Amygdala (tissue), 56 donors: ENCODE results near the gene PGGT1B.

Source experiments
- DNase-seq, 56 donors: peaks; one replicate each; lab custom pipeline; 2025; lab: John Stamatoyannopoulos, UW

Gene PGGT1B

GRCh38 chr5:115262321-115263077 is at the start of gene PGGT1B:
Gene PGGT1B (minus strand): TSS chr5:115262877. CDS start chr5:115262851, 26 bp downstream.
- DNase-seq: peak; percentile 42 to 91 (median 80)

GRCh38 chr5:115309751-115310370 is 47.2 kb upstream of the PGGT1B start:
- peak in 1 of 56 donors; percentile 42 for DNase-seq

GRCh38 chr5:115308815-115309214 is 46.1 kb upstream of the PGGT1B start:
- no peak for DNase-seq

DNA sequence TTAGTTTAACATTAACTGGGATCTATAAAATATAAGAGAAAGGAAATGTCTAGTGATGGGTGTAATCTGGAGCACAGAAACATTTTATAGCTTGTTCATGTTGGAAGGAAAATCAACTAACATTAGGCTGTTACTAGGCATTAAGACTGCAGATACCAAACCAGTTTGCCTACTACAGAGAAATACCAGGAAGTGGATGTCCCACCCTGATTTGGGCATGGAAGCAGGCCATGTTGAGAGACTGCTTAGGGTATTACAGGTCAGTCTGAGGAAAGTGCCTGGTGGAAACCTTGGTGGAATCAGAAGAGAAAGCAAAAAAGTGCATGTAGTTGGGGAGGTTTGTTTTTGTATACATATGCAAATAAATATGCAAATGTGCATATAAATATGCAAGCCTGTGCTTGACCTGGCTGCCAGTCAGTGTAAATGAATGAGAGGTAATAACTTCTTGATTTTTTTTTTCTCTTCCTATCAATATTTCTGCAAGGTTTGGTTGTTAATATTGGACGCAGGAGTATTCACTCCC is 43.4 kb upstream of the PGGT1B start:
- no peak for DNase-seq

DNA sequence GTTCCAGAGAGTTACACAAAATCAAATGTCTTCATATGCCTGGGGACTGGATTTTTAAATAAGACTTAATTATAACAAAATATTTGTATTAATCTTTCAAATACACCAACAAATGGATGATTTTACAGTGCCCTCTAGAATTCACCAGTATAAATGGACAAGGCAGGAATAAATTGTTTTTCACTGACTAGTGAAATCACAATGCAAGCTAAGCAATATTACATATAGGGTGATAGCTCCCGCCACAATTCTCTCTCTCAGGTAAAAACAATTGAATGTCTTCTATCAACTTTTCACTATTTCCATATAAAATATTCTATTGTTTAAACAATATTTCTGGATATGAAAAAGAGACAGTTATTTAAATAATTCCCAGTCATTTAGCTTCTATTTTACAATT is 41.8 kb upstream of the PGGT1B start:
- no peak for DNase-seq

- no peak for DNase-seq
Observed at GRCh38 chr5:115298811-115299210, 36.1 kb upstream of the PGGT1B start.

- DNase-seq: no peak
Observed at GRCh38 chr5:115297031-115297430, 34.4 kb upstream of the PGGT1B start.

GRCh38 chr5:115296124-115297022 is 33.7 kb upstream of the PGGT1B start, which contains the start of gene CCDC112:
Gene CCDC112 (minus strand): TSS chr5:115296654. CDS start chr5:115296543, 111 bp downstream.
- peak; percentile 19 to 92 (median 72) for DNase-seq

DNA sequence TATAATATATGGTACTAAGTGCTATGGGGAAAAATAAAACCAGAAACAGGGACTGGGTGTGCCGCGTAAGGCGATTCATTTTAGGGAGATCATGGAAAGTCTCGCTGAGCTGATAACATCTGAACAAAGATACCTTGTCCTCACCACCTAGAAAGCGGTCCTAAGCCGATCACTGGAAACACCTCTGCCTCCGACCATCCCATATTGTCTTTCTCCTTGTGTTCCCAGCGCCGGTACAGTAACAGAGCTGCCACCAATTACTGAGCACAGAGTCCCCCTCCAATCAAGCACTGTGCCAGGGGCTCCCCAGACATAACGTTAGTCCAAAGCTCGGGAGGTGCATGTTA is 33.1 kb upstream of the PGGT1B start:
- peak in 2 of 56 donors; percentile 43 to 60 for DNase-seq

DNA sequence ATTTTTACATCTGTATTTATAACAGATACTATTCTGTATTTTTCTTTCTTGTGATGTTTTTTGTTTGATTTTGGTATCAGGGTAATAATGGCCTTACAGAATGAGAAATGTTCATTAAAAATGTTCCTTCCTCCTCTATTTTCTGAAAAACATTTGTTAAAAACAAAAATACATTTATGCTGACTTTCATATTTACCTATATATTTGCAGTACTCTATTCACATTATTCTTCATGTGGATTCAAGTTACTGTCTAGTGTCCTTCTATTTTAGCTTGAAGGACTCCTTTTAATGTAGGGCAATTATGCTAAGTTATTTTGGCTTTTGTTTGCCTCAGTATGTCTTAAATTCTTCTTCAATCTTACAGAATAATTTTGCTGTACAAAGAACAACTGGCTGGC is 28.7 kb upstream of the PGGT1B start:
- DNase-seq: no peak

- DNase-seq: no peak
Observed at GRCh38 chr5:115289104-115289503, 26.4 kb upstream of the PGGT1B start.

GRCh38 chr5:115284021-115284420 is 21.3 kb upstream of the PGGT1B start:
- DNase-seq: no peak

- DNase-seq: no peak
Observed at GRCh38 chr5:115282131-115282530, 19.5 kb upstream of the PGGT1B start.

DNA sequence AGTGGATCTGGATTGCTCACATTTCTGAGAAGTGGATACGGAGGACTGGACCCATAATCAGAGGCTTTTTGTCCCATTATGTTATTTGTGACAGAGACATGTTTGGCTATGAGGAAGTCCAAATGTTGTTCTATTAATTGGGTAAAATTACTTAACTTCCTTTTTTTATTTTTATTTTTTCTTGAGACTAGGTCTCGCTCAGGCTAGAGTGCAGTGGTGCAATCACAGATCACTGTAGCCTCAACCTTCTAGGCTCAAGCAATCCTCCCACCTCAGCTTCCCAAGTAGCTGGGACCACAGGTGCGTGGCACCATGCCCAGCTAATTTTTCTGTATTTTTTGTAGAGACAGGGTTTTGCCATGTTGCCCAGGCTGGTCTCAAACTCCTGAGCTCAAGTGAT is 11.9 kb upstream of the PGGT1B start:
- DNase-seq: no peak

DNA sequence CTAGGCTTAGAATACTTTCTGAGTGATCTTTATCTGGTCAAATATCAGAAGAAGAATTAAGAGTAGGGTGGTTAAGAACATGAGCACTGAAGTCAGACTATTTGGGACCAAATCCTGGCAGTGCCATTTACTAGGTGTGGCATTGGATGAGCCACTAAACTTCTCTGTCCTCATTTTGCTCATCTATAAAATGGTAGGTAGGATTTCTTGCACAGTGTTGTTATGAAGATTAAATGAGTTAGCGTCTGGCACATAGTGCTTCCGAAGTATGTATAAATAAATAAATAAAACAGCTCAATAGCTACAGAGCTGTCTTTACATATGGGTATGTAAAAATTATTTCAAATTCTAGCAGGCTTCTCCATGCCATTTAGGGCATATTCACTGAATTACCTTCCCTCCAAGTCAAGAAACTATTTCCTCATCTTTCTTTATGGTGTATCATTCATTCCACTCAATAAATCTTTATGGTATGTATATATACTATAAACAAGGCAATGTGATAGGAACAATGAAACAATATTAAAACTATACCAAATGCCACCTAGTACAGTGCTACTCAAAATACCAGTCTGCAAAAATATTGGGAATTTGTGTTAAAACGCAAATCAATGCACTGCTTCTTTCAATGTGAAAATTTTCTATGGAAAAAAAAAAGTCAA is 9.8 kb upstream of the PGGT1B start:
- no peak for DNase-seq

GRCh38 chr5:115271295-115272050 is 8.8 kb upstream of the PGGT1B start:
- no peak for DNase-seq

DNA sequence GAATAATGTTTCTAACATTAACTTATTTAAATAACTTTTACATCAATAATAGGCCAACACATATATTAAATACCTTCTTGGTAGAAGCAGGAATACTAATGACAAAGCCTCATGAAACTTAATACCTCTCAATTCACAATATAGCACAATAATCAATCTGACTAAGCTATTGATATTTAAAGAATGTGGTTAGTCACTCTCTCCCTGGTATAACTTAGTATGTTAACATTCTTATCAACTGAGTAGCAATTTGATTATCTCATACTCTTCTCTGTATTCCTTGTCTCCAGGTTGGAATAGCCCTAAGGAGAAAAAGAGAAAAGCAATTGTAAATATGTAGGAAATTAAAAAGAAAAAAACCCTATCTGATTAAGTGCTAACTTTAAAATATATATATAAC is 4.9 kb upstream of the PGGT1B start:
- no peak for DNase-seq

- peak in 1 of 56 donors; percentile 2 for DNase-seq
Observed at GRCh38 chr5:115265220-115265619, 2.5 kb upstream of the PGGT1B start.

DNA sequence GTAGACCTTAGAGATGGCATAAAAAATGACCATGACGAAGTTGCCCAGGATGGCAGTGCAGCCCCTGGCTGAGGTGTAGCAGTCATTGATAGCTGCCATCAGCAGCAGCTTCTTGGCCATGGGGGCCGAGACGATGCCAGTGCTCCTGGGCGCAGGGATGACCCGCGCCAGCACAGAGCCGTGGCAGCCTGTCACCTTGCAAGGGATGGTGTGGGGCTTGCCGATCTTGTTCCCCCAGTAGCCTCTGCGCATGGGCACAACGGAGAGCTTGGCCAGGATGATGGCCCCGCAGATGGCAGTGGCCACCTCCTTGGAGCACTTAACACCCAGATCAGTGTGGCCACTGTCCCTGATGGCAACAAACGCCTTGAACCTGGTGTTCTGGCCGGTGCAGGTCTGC is 2.1 kb upstream of the PGGT1B start:
- no peak for DNase-seq

DNA sequence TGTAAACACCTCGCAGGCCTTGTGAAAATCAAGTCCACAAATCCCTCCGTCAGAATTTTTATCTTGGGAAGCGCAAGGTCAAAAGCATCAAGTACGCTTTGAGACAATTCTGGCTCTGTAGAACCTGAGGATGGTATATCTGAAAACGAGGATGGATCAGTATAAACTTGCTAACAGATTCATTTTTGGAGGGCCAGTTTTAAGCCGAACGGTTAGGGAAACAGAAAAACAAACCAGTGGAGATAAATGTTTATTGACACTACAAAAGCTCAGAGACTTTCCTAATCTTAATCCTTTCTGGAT is 352 bp upstream of the PGGT1B start:
- DNase-seq: no peak
